Measurements from ENCODE around the gene ESPNL.

GRCh38 chr2:238081150-238081549 is 19.0 kb upstream of the ESPNL start:
- TF ChIP-seq CTCF (IDR thresholded peaks at IDR 0.05) (no peak), POLR2AphosphoS5 (IDR thresholded peaks at IDR 0.05) (no peak), EP300 (IDR thresholded peaks at IDR 0.05; ENCODE audit: low read depth) (no peak)

Data from transverse colon (tissue), 4 donors.